Right cardiac atrium (tissue), 5 donors: ENCODE results near the gene NOX5. TPM values are rescaled to one million over a fixed set of nuclear protein-coding genes. Genes with fewer than 3 reads are reported as not detected.

Experiments used
- ATAC-seq, 2 donors: fragments of 200-7000 bp; cut with Tn5 transposase; one replicate each; pipeline versions ENCODE4 v1.8.0 to v1.9.1; 2020; ENCODE audit warnings: moderate library complexity in 2 of 2, mild to moderate bottlenecking in 1 of 2
- DNase-seq, 3 donors: peaks; one replicate each; pipeline ENCODE4 v3.0.0-alpha.2; 2020
- H3K27ac ChIP-seq: one replicate; pipeline ENCODE4 v1.5.1; 2013; ENCODE audit warnings: mild to moderate bottlenecking, low read length, control low read depth, moderate library complexity
- H3K27me3 ChIP-seq: one replicate; pipeline ENCODE4 v1.6.1; 2013; ENCODE audit not compliant: control insufficient read depth, insufficient read depth
- H3K4me1 ChIP-seq: one replicate; pipeline ENCODE4 v1.6.1; 2013; ENCODE audit warnings: low read length; ENCODE audit not compliant: control insufficient read depth, insufficient read depth
- H3K4me3 ChIP-seq: one replicate; pipeline ENCODE4 v1.5.1; 2013; ENCODE audit warnings: low read length, control low read depth
- H3K9me3 ChIP-seq: one replicate; pipeline ENCODE4 v1.6.1; 2013; ENCODE audit warnings: low read length; ENCODE audit not compliant: control insufficient read depth
- WGBS: extraction: QIAGEN DNeasy Blood & Tissue Kit; methylation state at CpG from one replicate; pipeline ENCODE4 v1.1.7; 2013; 5-methylcytosine and 5-hydroxymethylcytosine counted together
- intact Hi-C, 4 donors: fragments of 100-400 bp; cut with DNase I; formaldehyde crosslinking; loops; one replicate each; pipeline versions ENCODE4 v1.11.0 to v1.14.0; 2022 to 2023
- polyA plus RNA-seq: library from polyadenylated mRNA; stranded (reverse); fragments of 200-250 nt; gene quantifications from one replicate; pipeline ENCODE4 v1.2.3, GENCODE V29; 2013
- total RNA-seq, 4 donors: library from RNA; stranded (reverse); fragmentation: NEBNext Ultra II Directional; extraction: Animal tissue kit (Norgen Biotek cat#: 25700); gene quantifications; one replicate each; pipeline ENCODE4 v1.2.1, GENCODE V29; 2021
- donor health status: healthy with polysubstance abuse.
- donor health status: DM: no; HTN: yes; CAD: no.
- donor health status: DM: no; HTN: no; CAD: no.
- donor health status: DM: no; HTN: yes; CAD: no; lungs with severe emphysema.
- donor health status: DM: yes; HTN: yes; CAD: no.

NOX5 gene
- total and polyA plus RNA-seq, 5 donors = 0.03 to 0.17 (median 0.07) TPM; not detected in 1

GRCh38 chr15:69036826-69037225, 22.3 kb downstream of the NOX5 start:
- H3K27me3 ChIP-seq = no peaks in the 10 kb centered on the region
- DNase-seq (no peak), ATAC-seq (no peak)
- H3K27ac ChIP-seq = no peak overlapping the region
- no peaks in the 10 kb centered on the region for H3K9me3 ChIP-seq
- H3K4me3 ChIP-seq = no peak overlapping the region
- intact Hi-C loops = no loop called here
- 87% methylated on average over 5 of the region's 5 CpGs for WGBS
- no peaks in the 10 kb centered on the region for H3K4me1 ChIP-seq

DNA sequence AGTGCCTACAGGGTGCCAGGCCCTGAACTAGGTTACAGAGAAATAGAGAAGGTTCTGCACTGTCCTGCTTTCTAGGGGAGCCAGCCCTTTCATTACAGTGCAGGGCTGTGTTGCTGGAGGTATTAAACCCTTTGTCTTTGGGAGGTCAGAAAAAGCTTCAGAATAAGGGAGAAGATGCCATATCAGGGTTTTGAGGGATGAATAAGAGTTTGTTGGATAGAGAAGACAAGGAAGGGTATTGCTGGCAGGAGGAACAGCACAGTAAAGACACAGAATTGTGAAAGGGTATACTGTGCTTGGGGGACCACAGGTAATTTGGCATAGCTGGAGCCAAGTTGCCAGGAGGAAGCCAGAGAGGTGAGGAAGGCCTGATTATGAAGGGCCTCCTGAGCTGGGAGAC, 23.0 kb downstream of the NOX5 start:
- ATAC-seq (no peak), DNase-seq (no peak)
- Histone ChIP-seq H3K4me3 (no peak overlapping the region), H3K9me3 (no peaks in the 10 kb centered on the region), H3K27me3 (no peaks in the 10 kb centered on the region), H3K27ac (no peak overlapping the region), H3K4me1 (no peaks in the 10 kb centered on the region)
- intact Hi-C loops = no loop called here

- H3K4me1 ChIP-seq = no peaks in the 10 kb centered on the region
- no peak overlapping the region for H3K4me3 ChIP-seq
- ATAC-seq (no peak), DNase-seq (no peak)
- H3K27ac ChIP-seq = no peak overlapping the region
- no peaks in the 10 kb centered on the region for H3K9me3 ChIP-seq
- intact Hi-C loops = no loop called here
- WGBS = 90% methylated on average over 5 of the region's 5 CpGs
- H3K27me3 ChIP-seq = no peaks in the 10 kb centered on the region
Observed at GRCh38 chr15:69037977-69038376, 23.5 kb downstream of the NOX5 start.

GRCh38 chr15:69038508-69038907, 24.0 kb downstream of the NOX5 start:
- no peak overlapping the region for H3K27ac ChIP-seq
- H3K9me3 ChIP-seq = no peaks in the 10 kb centered on the region
- intact Hi-C loops = no loop called here
- DNase-seq (no peak), ATAC-seq (no peak)
- no peaks in the 10 kb centered on the region for H3K27me3 ChIP-seq
- H3K4me3 ChIP-seq = no peak overlapping the region
- no peaks in the 10 kb centered on the region for H3K4me1 ChIP-seq
- 95% methylated on average over 3 of the region's 3 CpGs for WGBS

- DNase-seq (no peak), ATAC-seq (no peak)
- Histone ChIP-seq H3K9me3 (no peaks in the 10 kb centered on the region), H3K4me1 (no peaks in the 10 kb centered on the region), H3K27me3 (no peaks in the 10 kb centered on the region), H3K27ac (no peak overlapping the region), H3K4me3 (no peak overlapping the region)
- 84% methylated on average over 6 of the region's 6 CpGs for WGBS
- intact Hi-C loops = no loop called here
Observed at GRCh38 chr15:69039516-69040225, 25.2 kb downstream of the NOX5 start.

DNA sequence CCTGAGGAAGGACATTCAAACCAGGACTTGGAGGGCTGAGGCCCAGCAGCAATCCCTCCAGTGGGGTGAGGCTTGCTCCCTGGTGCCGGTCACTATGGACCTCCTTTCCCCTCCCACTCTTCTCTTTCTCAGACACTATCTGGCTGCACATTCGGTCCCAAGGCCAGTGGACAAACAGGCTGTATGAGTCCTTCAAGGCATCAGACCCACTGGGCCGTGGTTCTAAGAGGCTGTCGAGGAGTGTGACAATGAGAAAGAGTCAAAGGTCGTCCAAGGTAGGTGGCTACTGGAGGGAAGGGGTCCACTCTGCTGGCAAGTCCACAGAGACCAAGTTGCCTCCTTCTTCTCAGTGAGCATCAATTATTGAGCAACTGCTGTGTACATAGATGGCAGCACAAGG, 28.0 kb downstream of the NOX5 start:
- ATAC-seq (no peak), DNase-seq (no peak)
- H3K27me3 ChIP-seq = no peaks in the 10 kb centered on the region
- intact Hi-C loops = no loop called here
- H3K9me3 ChIP-seq = peaks cover 3% of the 10 kb centered on the region
- H3K27ac ChIP-seq = no peak overlapping the region
- 92% methylated on average over 5 of the region's 5 CpGs for WGBS
- H3K4me3 ChIP-seq = no peak overlapping the region
- H3K4me1 ChIP-seq = no peaks in the 10 kb centered on the region

- ATAC-seq = peak; percentile 36 to 40
- intact Hi-C loops = no loop called here
- DNase-seq = no peak
- Histone ChIP-seq H3K4me1 (no peaks in the 10 kb centered on the region), H3K9me3 (peaks cover 3% of the 10 kb centered on the region), H3K4me3 (no peak overlapping the region), H3K27me3 (no peaks in the 10 kb centered on the region), H3K27ac (no peak overlapping the region)
- 57% methylated on average over 8 of the region's 8 CpGs for WGBS
Observed at GRCh38 chr15:69045802-69046201, 31.3 kb downstream of the NOX5 start.

GRCh38 chr15:69046781-69047180, 32.3 kb downstream of the NOX5 start:
- Histone ChIP-seq H3K27me3 (no peaks in the 10 kb centered on the region), H3K27ac (no peak overlapping the region), H3K4me1 (no peaks in the 10 kb centered on the region), H3K9me3 (peaks cover 3% of the 10 kb centered on the region), H3K4me3 (no peak overlapping the region)
- no peak for DNase-seq
- no peak for ATAC-seq
- WGBS = 88% methylated on average over 5 of the region's 5 CpGs
- intact Hi-C loops = no loop called here

GRCh38 chr15:69049976-69050375, 35.5 kb downstream of the NOX5 start:
- H3K4me3 ChIP-seq = no peak overlapping the region
- H3K4me1 ChIP-seq = no peaks in the 10 kb centered on the region
- WGBS = 95% methylated on average over 4 of the region's 4 CpGs
- DNase-seq (no peak), ATAC-seq (no peak)
- peaks cover under 1% of the 10 kb centered on the region for H3K9me3 ChIP-seq
- no peak overlapping the region for H3K27ac ChIP-seq
- no peaks in the 10 kb centered on the region for H3K27me3 ChIP-seq
- intact Hi-C loops = no loop called here

GRCh38 chr15:69055251-69055650, 40.8 kb downstream of the NOX5 start:
- intact Hi-C loops = loop anchor here in 3 of 4 donors (5.0 kb wide), 4 partner anchors 172 to 342 kb away; no protein-coding TSS in a partner anchor
- WGBS = 94% methylated on average over 10 of the region's 10 CpGs

GRCh38 chr15:69056365-69056764, 41.9 kb downstream of the NOX5 start:
- Histone ChIP-seq H3K9me3 (no peaks in the 10 kb centered on the region), H3K4me1 (no peaks in the 10 kb centered on the region), H3K27me3 (no peaks in the 10 kb centered on the region), H3K4me3 (no peak overlapping the region), H3K27ac (no peak overlapping the region)
- 70% methylated on average over 3 of the region's 3 CpGs for WGBS
- DNase-seq (no peak), ATAC-seq (no peak)
- intact Hi-C loops = loop anchor here in 3 of 4 donors (5.0 kb wide), 4 partner anchors 171 to 341 kb away; no protein-coding TSS in a partner anchor

More at GRCh38 chr15:69055251-69055650, 40.8 kb downstream of the NOX5 start:
- H3K27me3 ChIP-seq = no peaks in the 10 kb centered on the region
- no peak overlapping the region for H3K4me3 ChIP-seq
- H3K27ac ChIP-seq = no peak overlapping the region
- ATAC-seq = no peak
- H3K9me3 ChIP-seq = no peaks in the 10 kb centered on the region
- no peak for DNase-seq
- no peaks in the 10 kb centered on the region for H3K4me1 ChIP-seq
